ENCODE results near the gene GRID1. TPM values are rescaled to one million over a fixed set of nuclear protein-coding genes. Genes with fewer than 3 reads are reported as not detected.
A peak's percentile ranks its signal among the peaks of the same experiment; 100 is the strongest.

GRID1 gene
- total RNA-seq, 4 donors from 2014 or later = 0.88 to 7.3 (median 4.1) TPM

DNA sequence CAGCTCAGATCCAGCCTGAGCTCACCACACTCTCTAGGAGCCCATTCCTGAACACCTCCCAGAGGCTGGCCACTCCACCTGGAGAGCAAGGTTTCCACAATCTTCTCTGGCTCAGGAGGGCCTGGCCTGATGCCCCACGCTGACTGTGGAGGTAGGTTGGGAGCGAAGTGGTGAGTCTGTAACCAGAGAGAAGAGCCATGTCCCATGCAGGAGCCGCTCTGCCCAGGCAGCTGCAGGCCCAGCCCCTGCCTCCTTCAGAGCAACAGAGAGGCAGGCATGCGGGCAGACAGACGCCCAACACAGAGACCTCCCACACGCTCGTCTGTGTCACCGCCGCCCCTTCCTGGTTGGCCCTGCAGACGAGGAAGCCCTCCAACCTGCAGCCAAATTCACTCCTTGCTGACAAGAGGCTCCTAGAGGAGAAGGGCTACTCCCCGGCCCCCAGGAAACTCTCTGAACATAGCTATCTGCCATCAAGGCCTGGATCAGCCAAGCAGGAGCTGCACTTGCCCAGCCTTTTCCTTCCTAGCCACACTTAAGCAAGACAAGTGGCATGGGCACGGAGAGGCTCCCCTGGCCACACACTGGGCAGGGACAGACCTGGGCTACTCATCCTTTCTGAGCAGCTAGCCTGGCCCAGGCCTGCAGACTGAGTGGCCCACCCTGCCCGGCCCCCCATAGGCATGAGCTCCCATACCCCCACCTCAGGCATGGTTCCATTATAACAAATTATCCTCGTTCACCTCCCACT is 101.9 kb downstream of the GRID1 start:
- Histone ChIP-seq H3K4me1 (no peaks in the 10 kb centered on the region), H3K27me3 (no peaks in the 10 kb centered on the region), H3K9me3 (no peaks in the 10 kb centered on the region), H3K36me3 (no peaks in the 10 kb centered on the region), H3K27ac (no peak overlapping the region), H3K4me3 (no peak overlapping the region)
- intact Hi-C loops (cut with DNase I; ENCODE audit: low total_unique reads) = no loop called here
- no peak for TF ChIP-seq POLR2A (IDR thresholded peaks at IDR 0.05)
- no peak for TF ChIP-seq CTCF (IDR thresholded peaks at IDR 0.05)
- peak in 1 of 2 donors; percentile 8 for DNase-seq

- H3K27ac ChIP-seq = no peak overlapping the region
- no peaks in the 10 kb centered on the region for H3K4me1 ChIP-seq
- no peaks in the 10 kb centered on the region for H3K9me3 ChIP-seq
- H3K36me3 ChIP-seq = no peaks in the 10 kb centered on the region
- intact Hi-C loops (cut with DNase I; ENCODE audit: low total_unique reads) = no loop called here
- peak in 1 of 2 donors; percentile 1 for DNase-seq
- no peak for TF ChIP-seq CTCF (IDR thresholded peaks at IDR 0.05)
- no peak for TF ChIP-seq POLR2A (IDR thresholded peaks at IDR 0.05)
- H3K27me3 ChIP-seq = no peaks in the 10 kb centered on the region
- no peak overlapping the region for H3K4me3 ChIP-seq
Measured at GRCh38 chr10:86263907-86264306, 102.7 kb downstream of the GRID1 start.

GRCh38 chr10:86263209-86263608 is 103.4 kb downstream of the GRID1 start:
- TF ChIP-seq CTCF (IDR thresholded peaks at IDR 0.05) (no peak), POLR2A (IDR thresholded peaks at IDR 0.05) (no peak)
- Histone ChIP-seq H3K4me1 (no peaks in the 10 kb centered on the region), H3K4me3 (no peak overlapping the region), H3K9me3 (no peaks in the 10 kb centered on the region), H3K27ac (no peak overlapping the region), H3K27me3 (no peaks in the 10 kb centered on the region), H3K36me3 (no peaks in the 10 kb centered on the region)
- intact Hi-C loops (cut with DNase I; ENCODE audit: low total_unique reads) = no loop called here
- DNase-seq = no peak

- H3K4me3 ChIP-seq = no peak overlapping the region
- intact Hi-C loops (cut with DNase I; ENCODE audit: low total_unique reads) = no loop called here
Measured at GRCh38 chr10:86262688-86263181, 103.9 kb downstream of the GRID1 start.

More at GRCh38 chr10:86262688-86263181, 103.9 kb downstream of the GRID1 start:
- DNase-seq = no peak
- no peaks in the 10 kb centered on the region for H3K4me1 ChIP-seq
- H3K27me3 ChIP-seq = no peaks in the 10 kb centered on the region
- no peak for TF ChIP-seq POLR2A (IDR thresholded peaks at IDR 0.05)
- TF ChIP-seq CTCF (IDR thresholded peaks at IDR 0.05) = no peak
- no peaks in the 10 kb centered on the region for H3K9me3 ChIP-seq
- no peak overlapping the region for H3K27ac ChIP-seq
- H3K36me3 ChIP-seq = no peaks in the 10 kb centered on the region
